WI38 (cell line): ENCODE results near the gene CRTC1.

Experiments
- H3K4me3 ChIP-seq: 2 replicates; pipeline ENCODE4 v1.5.1; 2011; ENCODE audit warnings: low read depth, mild to moderate bottlenecking, control low read depth, low read length
- CTCF ChIP-seq: IDR thresholded peaks from 2 replicates; pipeline ENCODE4 v1.5.1; 2012; ENCODE audit warnings: low read depth, mild to moderate bottlenecking, control low read depth, low read length

The CRTC1 gene

GRCh38 chr19:18653853-18654252 lies 29.6 kb upstream of the CRTC1 start:
- no peak for TF ChIP-seq CTCF
- H3K4me3 ChIP-seq: no peak overlapping the region

- no peak for TF ChIP-seq CTCF
- H3K4me3 ChIP-seq: no peak overlapping the region
These were observed 29.0 kb upstream of the CRTC1 start for GRCh38 chr19:18654469-18654868.

- no peak for TF ChIP-seq CTCF
- H3K4me3 ChIP-seq: no peak overlapping the region
These were observed 28.2 kb upstream of the CRTC1 start for GRCh38 chr19:18655173-18655844.

GRCh38 chr19:18656337-18657086 lies 27.0 kb upstream of the CRTC1 start:
- TF ChIP-seq CTCF: no peak
- H3K4me3 ChIP-seq: no peak overlapping the region

- H3K4me3 ChIP-seq: no peak overlapping the region
- no peak for TF ChIP-seq CTCF
These were observed 25.7 kb upstream of the CRTC1 start for GRCh38 chr19:18657590-18658365.

- no peak overlapping the region for H3K4me3 ChIP-seq
- no peak for TF ChIP-seq CTCF
These were observed 25.1 kb upstream of the CRTC1 start for GRCh38 chr19:18658366-18658855.
